Vagina (tissue), 2 donors: Measurements from ENCODE around the gene FOXO6.

Experiments
- POLR2A ChIP-seq, 2 donors: fragments of 450-650 bp; IDR thresholded peaks; one replicate each; pipeline ENCODE4 v1.6.1; 2017; ENCODE audit warnings: antibody characterized with exemption in 2 of 2, mild to moderate bottlenecking in 2 of 2, moderate library complexity in 2 of 2
- POLR2AphosphoS5 ChIP-seq, 2 donors: sonication (generic); formaldehyde crosslinking; IDR thresholded peaks; one replicate each; pipeline ENCODE4 v1.9.0; 2017; ENCODE audit warnings: antibody characterized with exemption in 2 of 2, mild to moderate bottlenecking in 2 of 2, low read depth in 1 of 2; ENCODE audit not compliant: insufficient read depth in 1 of 2
- TF ChIP-seq, protein P1 (sequence below), 3 experiments: fragments of 450-650 bp in 2 of 3; fragments of 200-600 bp in 1 of 3; sonication (generic) in 1 of 3; IDR thresholded peaks; one replicate each; pipeline ENCODE4 v1.5.1; 2017 to 2019; ENCODE audit warnings: antibody characterized with exemption in 3 of 3, mild to moderate bottlenecking in 2 of 3, moderate library complexity in 2 of 3

DNA sequence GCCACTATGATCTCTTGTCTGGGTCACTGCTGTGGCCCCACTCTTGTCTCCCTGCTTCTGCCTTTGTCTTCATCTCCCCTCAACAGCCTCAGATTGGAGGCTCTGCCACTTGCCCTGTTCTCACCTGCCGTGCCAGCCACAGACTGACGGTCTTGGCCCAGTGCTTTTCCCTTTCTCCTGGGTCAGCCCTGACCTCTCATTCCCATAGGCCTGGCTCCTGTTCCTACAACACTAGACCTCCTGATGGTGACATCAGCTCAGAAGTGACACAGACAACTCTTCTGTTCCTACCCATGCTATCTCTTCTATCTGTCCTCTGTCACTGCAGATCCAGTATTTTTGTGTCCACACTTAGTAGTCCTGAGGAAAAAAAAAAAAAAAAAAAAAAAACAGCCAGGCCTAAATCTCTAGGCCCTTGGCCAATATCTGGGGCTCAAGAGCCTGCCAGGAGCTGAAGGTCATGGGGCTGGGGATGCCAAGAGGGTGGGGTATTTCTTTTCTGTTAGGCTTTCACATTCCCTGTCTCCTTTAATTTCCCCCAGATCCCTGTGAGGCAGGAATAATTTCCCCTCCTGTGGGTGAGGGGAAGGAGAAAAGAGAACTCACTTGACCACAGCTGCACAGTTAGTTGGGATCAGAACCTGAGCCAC is 42.0 kb upstream of the FOXO6 start:
- TF ChIP-seq, protein P1, sequence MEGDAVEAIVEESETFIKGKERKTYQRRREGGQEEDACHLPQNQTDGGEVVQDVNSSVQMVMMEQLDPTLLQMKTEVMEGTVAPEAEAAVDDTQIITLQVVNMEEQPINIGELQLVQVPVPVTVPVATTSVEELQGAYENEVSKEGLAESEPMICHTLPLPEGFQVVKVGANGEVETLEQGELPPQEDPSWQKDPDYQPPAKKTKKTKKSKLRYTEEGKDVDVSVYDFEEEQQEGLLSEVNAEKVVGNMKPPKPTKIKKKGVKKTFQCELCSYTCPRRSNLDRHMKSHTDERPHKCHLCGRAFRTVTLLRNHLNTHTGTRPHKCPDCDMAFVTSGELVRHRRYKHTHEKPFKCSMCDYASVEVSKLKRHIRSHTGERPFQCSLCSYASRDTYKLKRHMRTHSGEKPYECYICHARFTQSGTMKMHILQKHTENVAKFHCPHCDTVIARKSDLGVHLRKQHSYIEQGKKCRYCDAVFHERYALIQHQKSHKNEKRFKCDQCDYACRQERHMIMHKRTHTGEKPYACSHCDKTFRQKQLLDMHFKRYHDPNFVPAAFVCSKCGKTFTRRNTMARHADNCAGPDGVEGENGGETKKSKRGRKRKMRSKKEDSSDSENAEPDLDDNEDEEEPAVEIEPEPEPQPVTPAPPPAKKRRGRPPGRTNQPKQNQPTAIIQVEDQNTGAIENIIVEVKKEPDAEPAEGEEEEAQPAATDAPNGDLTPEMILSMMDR (IDR thresholded peaks at IDR 0.05): no peak
- TF ChIP-seq POLR2A (IDR thresholded peaks at IDR 0.05) (no peak), POLR2AphosphoS5 (IDR thresholded peaks at IDR 0.05; ENCODE audit: insufficient read depth in 1 of 2, low read depth in 1 of 2) (no peak)
